ENCODE measurements around the gene BMP7.

The BMP7 gene

GRCh38 chr20:57195023-57195422 lies 71.4 kb downstream of the BMP7 start:
- Histone ChIP-seq H3K9me3 (ENCODE audit: insufficient read depth, low read depth, low read length) (peaks cover 2% of the 10 kb centered on the region), H3K23ac (ENCODE audit: low read length) (no peak overlapping the region), H3K27me3 (ENCODE audit: insufficient read depth, low read length) (no peaks in the 10 kb centered on the region), H2BK12ac (ENCODE audit: low read length) (no peak overlapping the region), H4K8ac (ENCODE audit: low read depth, low read length) (no peak overlapping the region), H3K9ac (ENCODE audit: low read length) (no peak overlapping the region), H3K14ac (ENCODE audit: low read length) (no peak overlapping the region), H4K91ac (ENCODE audit: low read depth, low read length) (no peak overlapping the region), H3K4me3 (ENCODE audit: low read depth, low read length) (no peak overlapping the region), H3K4me1 (ENCODE audit: control insufficient read depth in 1 of 2, insufficient read depth in 2 of 2, low read length in 2 of 2) (no peaks in the 10 kb centered on the region), H3K18ac (ENCODE audit: low read length) (no peak overlapping the region), H2AK5ac (ENCODE audit: low read length) (no peak overlapping the region), H4K12ac (ENCODE audit: low read depth, low read length) (no peak overlapping the region), H3K4me2 (ENCODE audit: low read length) (no peak overlapping the region), H3K4ac (ENCODE audit: low read depth, low read length) (no peak overlapping the region), H2AFZ (ENCODE audit: insufficient read depth, low read length, poor library complexity) (no peak overlapping the region), H3K36me3 (ENCODE audit: control insufficient read depth in 1 of 2, insufficient read depth in 2 of 2, low read length in 2 of 2) (no peaks in the 10 kb centered on the region), H3K79me2 (ENCODE audit: control insufficient read depth, insufficient read depth, low read length, poor library complexity) (no peaks in the 10 kb centered on the region), H3K27ac (ENCODE audit: low read depth, low read length) (no peak overlapping the region), H2BK5ac (ENCODE audit: low read depth, low read length, poor library complexity) (no peak overlapping the region), H2BK120ac (ENCODE audit: insufficient read depth, low read length, poor library complexity) (no peak overlapping the region), H3K79me1 (ENCODE audit: low read length) (no peaks in the 10 kb centered on the region)
- WGBS (ENCODE audit: extremely low coverage, insufficient coverage, insufficient read length): no CpG with 5 or more reads among the region's 10 CpGs
- DNase-seq: no peak

DNA sequence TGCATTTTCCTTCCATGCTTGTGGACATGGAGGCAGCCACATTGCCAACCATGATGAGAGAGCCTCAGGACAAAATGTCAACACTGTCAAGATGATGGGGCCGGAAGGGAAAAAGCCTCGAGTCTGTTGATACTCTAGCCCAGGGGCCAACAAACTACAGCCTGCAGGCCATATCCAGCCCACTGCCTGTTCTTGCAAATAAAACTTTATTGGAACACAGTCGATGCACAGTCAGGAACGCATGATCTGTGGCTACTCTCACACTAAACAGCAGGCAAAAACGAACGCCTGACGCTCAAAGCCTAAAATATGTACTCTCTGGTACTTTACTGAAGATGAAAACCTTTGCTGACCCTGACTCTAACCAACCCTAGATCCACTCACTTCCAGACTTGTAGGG lies 72.3 kb downstream of the BMP7 start:
- WGBS (ENCODE audit: extremely low coverage, insufficient coverage, insufficient read length): no CpG with 5 or more reads among the region's 7 CpGs
- Histone ChIP-seq H2BK120ac (ENCODE audit: insufficient read depth, low read length, poor library complexity) (no peak overlapping the region), H3K4me2 (ENCODE audit: low read length) (no peak overlapping the region)

DNA sequence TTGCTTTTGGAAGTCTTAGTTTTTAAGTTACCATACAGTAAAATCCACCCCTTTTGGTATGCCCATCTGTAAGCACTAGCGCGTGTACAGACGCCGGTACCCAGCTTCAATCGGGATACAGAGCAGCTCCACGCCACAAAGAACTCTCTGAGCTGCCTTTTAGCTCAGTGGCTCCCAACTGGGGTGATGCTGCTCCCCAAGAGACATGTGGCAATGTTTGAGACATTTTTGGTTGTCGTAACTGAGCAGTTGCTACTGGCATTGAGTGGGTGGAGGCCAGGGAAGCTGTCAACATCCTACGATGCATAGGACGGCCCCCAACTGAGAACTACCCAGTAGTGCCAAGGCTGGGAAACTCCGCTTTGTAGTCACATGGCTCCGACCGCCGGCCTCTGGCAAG lies 73.3 kb downstream of the BMP7 start:
- no peak overlapping the region for H2BK12ac ChIP-seq (ENCODE audit: low read length)
- no peak overlapping the region for H3K9ac ChIP-seq (ENCODE audit: low read length)
- no peak overlapping the region for H3K27ac ChIP-seq (ENCODE audit: low read depth, low read length)
- no peak for DNase-seq
- H2BK5ac ChIP-seq (ENCODE audit: low read depth, low read length, poor library complexity): no peak overlapping the region
- H3K4me3 ChIP-seq (ENCODE audit: low read depth, low read length): no peak overlapping the region
- H3K18ac ChIP-seq (ENCODE audit: low read length): no peak overlapping the region
- no peak overlapping the region for H3K23ac ChIP-seq (ENCODE audit: low read length)
- H3K79me2 ChIP-seq (ENCODE audit: control insufficient read depth, insufficient read depth, low read length, poor library complexity): no peaks in the 10 kb centered on the region
- no peak overlapping the region for H4K91ac ChIP-seq (ENCODE audit: low read depth, low read length)
- H2AK5ac ChIP-seq (ENCODE audit: low read length): no peak overlapping the region
- H4K12ac ChIP-seq (ENCODE audit: low read depth, low read length): no peak overlapping the region
- peaks cover 2% of the 10 kb centered on the region for H3K9me3 ChIP-seq (ENCODE audit: insufficient read depth, low read depth, low read length)
- no peak overlapping the region for H3K4ac ChIP-seq (ENCODE audit: low read depth, low read length)
- H3K14ac ChIP-seq (ENCODE audit: low read length): no peak overlapping the region
- no CpG with 5 or more reads among the region's 13 CpGs for WGBS (ENCODE audit: extremely low coverage, insufficient coverage, insufficient read length)
- no peak overlapping the region for H2AFZ ChIP-seq (ENCODE audit: insufficient read depth, low read length, poor library complexity)
- H3K79me1 ChIP-seq (ENCODE audit: low read length): no peaks in the 10 kb centered on the region
- no peak overlapping the region for H4K8ac ChIP-seq (ENCODE audit: low read depth, low read length)
- H3K27me3 ChIP-seq (ENCODE audit: insufficient read depth, low read length): no peaks in the 10 kb centered on the region
- no peak overlapping the region for H2BK120ac ChIP-seq (ENCODE audit: insufficient read depth, low read length, poor library complexity)
- no peak overlapping the region for H3K4me2 ChIP-seq (ENCODE audit: low read length)
- no peaks in the 10 kb centered on the region for H3K36me3 ChIP-seq (ENCODE audit: control insufficient read depth in 1 of 2, insufficient read depth in 2 of 2, low read length in 2 of 2)
- no peaks in the 10 kb centered on the region for H3K4me1 ChIP-seq (ENCODE audit: control insufficient read depth in 1 of 2, insufficient read depth in 2 of 2, low read length in 2 of 2)

More for the DNA sequence above, 72.3 kb downstream of the BMP7 start:
- Histone ChIP-seq H3K27me3 (ENCODE audit: insufficient read depth, low read length) (no peaks in the 10 kb centered on the region), H4K8ac (ENCODE audit: low read depth, low read length) (no peak overlapping the region), H3K79me2 (ENCODE audit: control insufficient read depth, insufficient read depth, low read length, poor library complexity) (no peaks in the 10 kb centered on the region), H3K27ac (ENCODE audit: low read depth, low read length) (no peak overlapping the region), H3K4me3 (ENCODE audit: low read depth, low read length) (no peak overlapping the region), H2BK12ac (ENCODE audit: low read length) (no peak overlapping the region), H2AK5ac (ENCODE audit: low read length) (no peak overlapping the region), H3K4me1 (ENCODE audit: control insufficient read depth in 1 of 2, insufficient read depth in 2 of 2, low read length in 2 of 2) (no peaks in the 10 kb centered on the region), H4K12ac (ENCODE audit: low read depth, low read length) (no peak overlapping the region), H4K91ac (ENCODE audit: low read depth, low read length) (no peak overlapping the region), H3K23ac (ENCODE audit: low read length) (no peak overlapping the region), H3K4ac (ENCODE audit: low read depth, low read length) (no peak overlapping the region), H3K18ac (ENCODE audit: low read length) (no peak overlapping the region), H2AFZ (ENCODE audit: insufficient read depth, low read length, poor library complexity) (no peak overlapping the region), H3K9me3 (ENCODE audit: insufficient read depth, low read depth, low read length) (peaks cover 2% of the 10 kb centered on the region), H3K36me3 (ENCODE audit: control insufficient read depth in 1 of 2, insufficient read depth in 2 of 2, low read length in 2 of 2) (no peaks in the 10 kb centered on the region), H3K14ac (ENCODE audit: low read length) (no peak overlapping the region), H3K9ac (ENCODE audit: low read length) (no peak overlapping the region), H2BK5ac (ENCODE audit: low read depth, low read length, poor library complexity) (no peak overlapping the region), H3K79me1 (ENCODE audit: low read length) (no peaks in the 10 kb centered on the region)
- DNase-seq: peak in 1 of 2 donors; percentile 34

DNA sequence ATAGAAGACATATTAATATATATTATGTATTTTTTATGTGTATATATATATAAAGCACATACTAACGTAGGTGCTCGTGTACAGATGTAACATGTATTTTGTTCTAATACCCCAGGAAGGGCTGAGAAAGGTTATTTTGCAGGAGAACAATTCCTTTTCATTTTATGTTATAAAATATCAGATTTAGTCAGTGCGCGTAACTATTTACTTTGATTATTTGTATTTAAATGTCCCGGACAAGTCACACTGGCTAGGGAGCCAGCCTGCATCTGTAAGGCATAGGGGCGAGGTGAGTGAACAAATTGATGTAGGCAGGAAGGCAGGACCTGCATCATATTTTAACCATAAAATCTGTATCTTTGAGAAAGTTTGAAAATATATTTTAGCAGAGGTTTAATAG lies 74.1 kb downstream of the BMP7 start:
- WGBS (ENCODE audit: extremely low coverage, insufficient coverage, insufficient read length): no CpG with 5 or more reads among the region's 6 CpGs
- no peaks in the 10 kb centered on the region for H3K4me1 ChIP-seq (ENCODE audit: control insufficient read depth in 1 of 2, insufficient read depth in 2 of 2, low read length in 2 of 2)
- no peak overlapping the region for H3K4me2 ChIP-seq (ENCODE audit: low read length)
- H3K36me3 ChIP-seq (ENCODE audit: control insufficient read depth in 1 of 2, insufficient read depth in 2 of 2, low read length in 2 of 2): no peaks in the 10 kb centered on the region
- no peak overlapping the region for H3K23ac ChIP-seq (ENCODE audit: low read length)
- DNase-seq: peak in 1 of 2 donors; percentile 29
- H2AK5ac ChIP-seq (ENCODE audit: low read length): no peak overlapping the region
- H3K4me3 ChIP-seq (ENCODE audit: low read depth, low read length): no peak overlapping the region
- H3K27me3 ChIP-seq (ENCODE audit: insufficient read depth, low read length): no peaks in the 10 kb centered on the region
- no peak overlapping the region for H2BK12ac ChIP-seq (ENCODE audit: low read length)
- peaks cover 2% of the 10 kb centered on the region for H3K9me3 ChIP-seq (ENCODE audit: insufficient read depth, low read depth, low read length)
- no peak overlapping the region for H2BK120ac ChIP-seq (ENCODE audit: insufficient read depth, low read length, poor library complexity)
- H2AFZ ChIP-seq (ENCODE audit: insufficient read depth, low read length, poor library complexity): no peak overlapping the region
- no peak overlapping the region for H3K9ac ChIP-seq (ENCODE audit: low read length)
- no peak overlapping the region for H4K91ac ChIP-seq (ENCODE audit: low read depth, low read length)
- no peak overlapping the region for H3K4ac ChIP-seq (ENCODE audit: low read depth, low read length)
- H3K14ac ChIP-seq (ENCODE audit: low read length): no peak overlapping the region
- H4K12ac ChIP-seq (ENCODE audit: low read depth, low read length): no peak overlapping the region
- H3K18ac ChIP-seq (ENCODE audit: low read length): no peak overlapping the region
- no peak overlapping the region for H2BK5ac ChIP-seq (ENCODE audit: low read depth, low read length, poor library complexity)
- no peaks in the 10 kb centered on the region for H3K79me1 ChIP-seq (ENCODE audit: low read length)
- H3K27ac ChIP-seq (ENCODE audit: low read depth, low read length): no peak overlapping the region
- H4K8ac ChIP-seq (ENCODE audit: low read depth, low read length): no peak overlapping the region
- H3K79me2 ChIP-seq (ENCODE audit: control insufficient read depth, insufficient read depth, low read length, poor library complexity): no peaks in the 10 kb centered on the region
